Esophagus squamous epithelium (tissue), 5 donors: ENCODE data around the gene CHST12. TPM values are rescaled to one million over a fixed set of nuclear protein-coding genes. Genes with fewer than 3 reads are reported as not detected.
"Not testable (repeated sequence)": the region's sequence is repeated elsewhere in the genome, so short reads cannot be mapped to it uniquely, and the experiment has no call there.

Source experiments
- DNase-seq: peaks from one replicate; lab custom pipeline; 2025; lab: John Stamatoyannopoulos, UW
- H3K27ac ChIP-seq, 4 donors: fragments of 200-600 bp; sonication (generic); one replicate each; pipeline ENCODE4 v1.5.1; 2016 to 2019; ENCODE audit warnings: mild to moderate bottlenecking in 1 of 4
- H3K27me3 ChIP-seq, 4 donors: fragments of 200-600 bp; sonication (generic); 1 replicate in 3 of 4; 2 replicates in 1 of 4; pipeline versions ENCODE4 v1.5.1 to v1.6.0; 2017 to 2021; ENCODE audit warnings: antibody characterized with exemption in 1 of 4
- H3K36me3 ChIP-seq, 3 donors: fragments of 200-600 bp; sonication (generic); one replicate each; pipeline ENCODE4 v1.5.1; 2016 to 2019
- H3K4me1 ChIP-seq, 3 donors: fragments of 200-600 bp; sonication (generic); one replicate each; pipeline ENCODE4 v1.5.1; 2017 to 2019
- H3K4me3 ChIP-seq, 4 donors: fragments of 200-600 bp; sonication (generic); 1 replicate in 3 of 4; 2 replicates in 1 of 4; pipeline ENCODE4 v1.5.1; 2016 to 2019; ENCODE audit warnings: mild to moderate bottlenecking in 2 of 4, moderate library complexity in 1 of 4
- H3K9me3 ChIP-seq, 3 donors: fragments of 200-600 bp; sonication (generic); one replicate each; pipeline ENCODE4 v1.5.1; 2016 to 2019
- POLR2A ChIP-seq, 4 donors: fragments of 450-650 bp; IDR thresholded peaks; one replicate each; pipeline ENCODE4 v1.6.1; 2017; ENCODE audit warnings: antibody characterized with exemption in 4 of 4, mild to moderate bottlenecking in 4 of 4, moderate library complexity in 3 of 4
- WGBS, 2 donors: methylation state at CpG; one replicate each; pipeline ENCODE4 v1.1.5; 2018; 5-methylcytosine and 5-hydroxymethylcytosine counted together
- intact Hi-C: fragments of 100-400 bp; cut with DNase I; formaldehyde crosslinking; loops from one replicate; pipeline ENCODE4 v1.15.0; 2022
- total RNA-seq, 4 donors: library from RNA; depleted of rRNA; stranded (reverse); fragments of >200 nt; gene quantifications; one replicate each; pipeline ENCODE4 v1.1.0, GENCODE V29; 2016
- TF ChIP-seq, protein P1 (sequence below), 6 experiments: fragments of 450-650 bp in 4 of 6; fragments of 200-600 bp in 2 of 6; sonication (generic) in 2 of 6; IDR thresholded peaks; one replicate each; pipeline ENCODE4 v1.5.1; 2016 to 2019; ENCODE audit warnings: antibody characterized with exemption in 6 of 6, mild to moderate bottlenecking in 4 of 6, moderate library complexity in 4 of 6
- donor health status: DM: yes; HTN: yes; CAD: no.

The CHST12 gene
- total RNA-seq, 4 donors from 2014 or later = 1.5 to 11.8 (median 5.0) TPM

DNA sequence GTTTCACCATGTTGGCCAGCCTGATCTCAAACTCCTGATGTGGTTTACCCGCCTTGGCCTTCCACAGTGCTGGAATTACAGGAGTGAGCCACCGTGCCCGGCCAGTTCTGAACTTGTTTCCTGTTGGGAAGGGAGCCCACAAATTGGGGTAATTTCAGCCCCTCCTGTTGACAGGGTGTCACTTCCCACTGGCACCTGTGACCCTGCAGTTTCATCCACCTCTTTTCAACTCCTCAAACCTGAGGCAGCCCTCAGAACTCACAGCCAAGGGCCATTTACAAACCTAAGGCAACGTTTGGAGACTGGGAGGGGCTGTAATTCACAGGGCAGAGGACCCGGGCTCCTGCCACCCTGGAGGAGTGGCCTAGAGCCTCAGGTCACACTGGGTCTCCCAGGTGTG is 22.2 kb upstream of the CHST12 start:
- Histone ChIP-seq H3K27ac (no peak overlapping the region), H3K4me3 (no peak overlapping the region), H3K4me1 (no peaks in the 10 kb centered on the region), H3K36me3 (peaks cover 35 to 82% (median 45%) of the 10 kb centered on the region in 3 donors), H3K27me3 (no peaks in the 10 kb centered on the region), H3K9me3 (no peaks in the 10 kb centered on the region)
- no peak for TF ChIP-seq POLR2A (IDR thresholded peaks at IDR 0.05)
- TF ChIP-seq, protein P1, sequence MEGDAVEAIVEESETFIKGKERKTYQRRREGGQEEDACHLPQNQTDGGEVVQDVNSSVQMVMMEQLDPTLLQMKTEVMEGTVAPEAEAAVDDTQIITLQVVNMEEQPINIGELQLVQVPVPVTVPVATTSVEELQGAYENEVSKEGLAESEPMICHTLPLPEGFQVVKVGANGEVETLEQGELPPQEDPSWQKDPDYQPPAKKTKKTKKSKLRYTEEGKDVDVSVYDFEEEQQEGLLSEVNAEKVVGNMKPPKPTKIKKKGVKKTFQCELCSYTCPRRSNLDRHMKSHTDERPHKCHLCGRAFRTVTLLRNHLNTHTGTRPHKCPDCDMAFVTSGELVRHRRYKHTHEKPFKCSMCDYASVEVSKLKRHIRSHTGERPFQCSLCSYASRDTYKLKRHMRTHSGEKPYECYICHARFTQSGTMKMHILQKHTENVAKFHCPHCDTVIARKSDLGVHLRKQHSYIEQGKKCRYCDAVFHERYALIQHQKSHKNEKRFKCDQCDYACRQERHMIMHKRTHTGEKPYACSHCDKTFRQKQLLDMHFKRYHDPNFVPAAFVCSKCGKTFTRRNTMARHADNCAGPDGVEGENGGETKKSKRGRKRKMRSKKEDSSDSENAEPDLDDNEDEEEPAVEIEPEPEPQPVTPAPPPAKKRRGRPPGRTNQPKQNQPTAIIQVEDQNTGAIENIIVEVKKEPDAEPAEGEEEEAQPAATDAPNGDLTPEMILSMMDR (IDR thresholded peaks at IDR 0.05) = no peak
- WGBS, 2 donors = 42 to 48% methylated on average over 4 to 5 of the region's 5 CpGs
- DNase-seq = no peak
- intact Hi-C loops = no loop called here

DNA sequence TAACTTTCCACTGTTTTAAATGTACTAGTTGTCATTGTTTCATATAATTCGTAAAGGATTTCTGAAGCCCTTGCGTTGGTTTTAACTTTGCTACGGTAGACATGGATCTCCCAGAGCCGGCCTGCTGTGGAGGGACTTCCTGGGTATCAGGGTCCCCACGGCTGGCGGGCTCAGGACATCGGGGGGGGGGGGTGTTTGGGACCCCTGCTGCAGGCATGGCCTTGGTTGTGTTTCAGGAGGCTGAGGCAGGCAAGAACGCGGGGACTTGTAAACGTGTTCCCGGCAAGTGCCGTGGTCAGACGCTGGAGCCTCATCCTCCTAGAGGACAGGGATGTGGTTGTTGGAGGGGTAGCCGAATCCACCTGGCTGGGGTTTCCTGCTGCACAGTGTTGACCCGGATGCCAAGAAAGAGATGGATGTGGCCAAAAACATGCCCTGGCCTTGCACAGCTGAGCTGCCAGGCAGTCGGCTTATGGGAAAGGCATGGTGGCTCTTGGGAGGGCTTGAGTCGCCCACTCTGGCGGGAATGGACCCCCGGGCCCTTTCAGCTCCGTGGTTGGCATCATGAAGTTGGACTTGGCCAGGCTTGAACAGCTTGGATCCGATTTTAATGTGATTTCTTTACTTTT is 21.4 kb upstream of the CHST12 start:
- TF ChIP-seq POLR2A (IDR thresholded peaks at IDR 0.05) = no peak
- TF ChIP-seq, protein P1 (IDR thresholded peaks at IDR 0.05) = no peak
- H3K4me1 ChIP-seq = no peaks in the 10 kb centered on the region
- no peak overlapping the region for H3K27ac ChIP-seq
- no peak for DNase-seq
- WGBS, 2 donors = 85 to 87% methylated on average over 9 to 18 of the region's 21 CpGs
- peaks cover 28 to 74% (median 37%) of the 10 kb centered on the region in 3 donors for H3K36me3 ChIP-seq
- intact Hi-C loops = no loop called here
- no peaks in the 10 kb centered on the region for H3K27me3 ChIP-seq
- no peak overlapping the region for H3K4me3 ChIP-seq
- H3K9me3 ChIP-seq = no peaks in the 10 kb centered on the region

DNA sequence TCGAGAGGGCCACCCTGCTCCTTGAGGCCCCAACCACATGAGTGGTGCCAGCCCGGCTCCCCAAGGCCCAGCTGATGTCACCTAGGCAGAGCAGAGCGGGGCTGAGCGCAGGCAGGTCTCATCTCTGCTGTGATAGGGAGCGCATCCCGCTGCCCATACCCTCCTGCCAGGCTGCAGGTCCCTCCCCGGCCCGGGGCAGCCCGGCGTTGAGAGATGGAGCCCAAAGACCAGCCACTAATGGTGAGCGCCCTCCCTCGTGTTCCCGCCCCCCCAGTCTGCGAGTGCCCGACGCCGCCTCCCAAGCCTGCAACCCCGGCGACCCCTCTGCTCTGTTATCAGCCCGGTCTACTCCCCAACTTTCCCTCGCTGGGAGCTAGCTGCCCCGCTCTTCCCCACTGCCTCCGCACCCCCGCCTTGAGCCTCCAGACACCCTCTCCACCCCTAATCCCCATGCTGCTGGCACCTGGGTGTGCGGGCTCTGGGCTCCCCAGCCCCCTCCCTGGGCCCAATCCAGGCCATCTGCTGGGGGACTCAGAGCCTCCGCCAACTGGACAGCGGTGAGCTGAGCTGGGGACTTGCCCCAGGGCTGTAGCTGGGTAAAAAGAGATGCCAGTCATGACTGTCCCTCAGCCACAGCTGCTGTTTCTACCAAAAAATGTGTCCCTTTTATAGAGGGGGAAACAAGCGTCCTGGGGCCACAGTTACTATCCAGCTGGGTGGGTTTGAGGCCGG is 19.7 kb upstream of the CHST12 start:
- Histone ChIP-seq H3K27ac (no peak overlapping the region), H3K4me1 (peaks cover 0 to 4% (median 0%) of the 10 kb centered on the region in 3 donors), H3K4me3 (no peak overlapping the region), H3K36me3 (peaks cover 23 to 60% (median 27%) of the 10 kb centered on the region in 3 donors), H3K9me3 (no peaks in the 10 kb centered on the region), H3K27me3 (no peaks in the 10 kb centered on the region)
- TF ChIP-seq, protein P1 (IDR thresholded peaks at IDR 0.05) = no peak
- TF ChIP-seq POLR2A (IDR thresholded peaks at IDR 0.05) = no peak
- WGBS, 2 donors = 80% methylated on average over 7 to 20 of the region's 29 CpGs
- intact Hi-C loops = no loop called here
- DNase-seq = no peak

DNA sequence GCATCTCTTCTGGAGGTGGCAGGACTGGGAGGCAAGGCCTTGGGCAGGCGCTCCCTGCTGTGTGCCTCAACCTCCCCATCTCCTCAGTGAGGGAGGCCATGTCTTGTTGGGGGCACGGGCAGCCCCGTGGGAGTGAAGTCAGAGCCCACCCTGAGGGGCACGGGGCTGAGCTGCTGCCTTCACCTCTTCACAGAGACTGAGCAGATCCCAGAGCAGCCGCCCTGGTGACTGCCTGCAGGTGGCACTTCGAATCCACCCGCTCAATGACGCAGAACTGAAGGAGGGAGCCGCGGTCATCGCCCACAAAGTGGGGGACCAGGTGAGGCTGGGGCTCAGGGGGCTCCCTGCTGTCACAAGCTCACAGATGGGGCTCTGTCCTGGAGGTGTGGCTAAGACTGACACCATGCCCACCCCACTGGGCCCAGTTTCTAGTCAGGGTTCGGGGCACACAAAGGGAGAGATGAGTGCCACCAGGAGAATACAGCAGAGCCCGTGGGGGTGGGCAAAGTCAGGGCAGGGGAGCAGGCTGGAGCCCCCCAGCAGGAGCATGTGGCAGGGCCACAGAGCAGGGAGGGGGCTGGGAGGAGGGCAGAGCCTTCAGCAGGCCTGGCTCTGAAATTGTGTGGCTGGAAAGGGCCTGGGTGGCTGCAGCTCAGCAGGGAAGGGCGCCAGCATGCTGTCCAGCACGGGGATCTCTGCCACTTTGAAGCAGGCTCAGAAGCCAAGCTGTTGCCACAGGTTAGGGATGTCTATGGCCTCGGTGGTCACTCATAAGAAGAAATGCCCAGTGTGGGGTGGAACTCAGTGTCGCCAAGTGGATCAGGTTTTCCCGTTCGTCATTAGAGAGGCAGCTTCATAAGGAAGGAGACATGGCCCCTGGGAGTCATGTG is 18.8 kb upstream of the CHST12 start:
- no peak overlapping the region for H3K4me3 ChIP-seq
- no peaks in the 10 kb centered on the region for H3K27me3 ChIP-seq
- no peak overlapping the region for H3K27ac ChIP-seq
- no peaks in the 10 kb centered on the region for H3K9me3 ChIP-seq
- TF ChIP-seq, protein P1 (IDR thresholded peaks at IDR 0.05) = no peak
- no peak for TF ChIP-seq POLR2A (IDR thresholded peaks at IDR 0.05)
- peaks cover 14 to 51% (median 18%) of the 10 kb centered on the region in 3 donors for H3K36me3 ChIP-seq
- WGBS, 2 donors = 81 to 86% methylated on average over 1 to 6 of the region's 19 CpGs
- intact Hi-C loops = no loop called here
- peaks cover 0 to 4% (median 0%) of the 10 kb centered on the region in 3 donors for H3K4me1 ChIP-seq
- no peak for DNase-seq

DNA sequence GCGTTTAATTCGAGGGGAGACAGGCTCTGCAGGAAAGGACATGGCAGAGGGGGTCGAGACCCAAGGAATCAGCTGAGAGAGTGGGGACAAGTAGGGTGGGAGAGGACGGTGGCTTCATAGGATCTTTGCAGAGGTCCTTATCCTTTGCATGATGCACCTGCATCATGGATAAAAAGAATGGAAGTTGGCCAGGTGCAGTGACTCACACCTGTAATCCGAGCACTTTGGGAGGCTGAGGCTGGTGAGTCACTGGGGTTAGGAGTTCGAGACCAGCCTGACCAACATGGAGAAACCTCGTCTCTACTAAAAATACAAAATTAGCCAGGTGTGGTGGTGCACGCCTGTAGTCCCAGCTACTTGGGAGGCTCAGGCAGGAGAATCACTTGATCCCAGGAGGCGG is 17.3 kb upstream of the CHST12 start:
- H3K36me3 ChIP-seq = peaks cover 0 to 35% (median 3%) of the 10 kb centered on the region in 3 donors
- H3K4me3 ChIP-seq, H3K4me1 ChIP-seq, intact Hi-C loops, H3K27me3 ChIP-seq, H3K27ac ChIP-seq, H3K9me3 ChIP-seq, DNase-seq: not testable (repeated sequence)
- 70 to 75% methylated on average over 8 of the region's 9 CpGs for WGBS, 2 donors
